Measurements from ENCODE around the gene C2CD2.

- no peak for TF ChIP-seq CTCF (IDR thresholded peaks at IDR 0.05; ENCODE audit: low read depth, low read length)
- TF ChIP-seq EZH2phosphoT487 (IDR thresholded peaks at IDR 0.05; ENCODE audit: low read depth): no peak
These were observed 118.1 kb downstream of the C2CD2 start for GRCh38 chr21:41835711-41836154.
